ENCODE results near the gene LBHD1. TPM values are rescaled to one million over a fixed set of nuclear protein-coding genes. Genes with fewer than 3 reads are reported as not detected.

The LBHD1 gene
- polyA plus RNA-seq, 1 experiment: 3.2 TPM

GRCh38 chr11:62648967-62649364, 23.1 kb downstream of the LBHD1 start:
- H3K4me3 ChIP-seq (ENCODE audit: low read depth, low read length): no peak overlapping the region
- DNase-seq (ENCODE audit: low read depth, low spot score): no peak
- POLR2A ChIA-PET: interaction anchor here (0.5 to 10.2 kb wide), 3 partner anchors 17 to 120 kb away, joined by 3 to 150 read pairs (median 5); partner anchors contain the start of genes C11orf98, CSKMT and TUT1
- peaks cover 6% of the 10 kb centered on the region; the same call in 1 of the 2 replicates for H3K9me3 ChIP-seq (ENCODE audit: control insufficient read depth, insufficient read depth, low read length)
- CTCF ChIA-PET: interaction anchor here (0.6 kb wide), 1 partner anchor 342 kb away, joined by 3 read pairs; no protein-coding TSS in a partner anchor
- TF ChIP-seq CTCF (IDR thresholded peaks at IDR 0.05; ENCODE audit: low read depth, low read length): no peak
- no peak overlapping the region for H3K27ac ChIP-seq (ENCODE audit: low read depth, low read length)
- no peaks in the 10 kb centered on the region for H3K27me3 ChIP-seq (ENCODE audit: control insufficient read depth, insufficient read depth, low read length)

GRCh38 chr11:62648185-62648966, 23.7 kb downstream of the LBHD1 start:
- Histone ChIP-seq H3K27me3 (ENCODE audit: control insufficient read depth, insufficient read depth, low read length) (no peaks in the 10 kb centered on the region), H3K4me3 (ENCODE audit: low read depth, low read length) (no peak overlapping the region), H3K27ac (ENCODE audit: low read depth, low read length) (no peak overlapping the region), H3K9me3 (ENCODE audit: control insufficient read depth, insufficient read depth, low read length) (peaks cover 6% of the 10 kb centered on the region; the same call in 1 of the 2 replicates)
- DNase-seq (ENCODE audit: low read depth, low spot score): no peak
- CTCF ChIA-PET: no interaction called here
- POLR2A ChIA-PET: interaction anchor here (0.5 to 10.2 kb wide), 3 partner anchors 17 to 121 kb away, joined by 3 to 150 read pairs (median 5); partner anchors contain the start of genes C11orf98, CSKMT and TUT1
- no peak for TF ChIP-seq CTCF (IDR thresholded peaks at IDR 0.05; ENCODE audit: low read depth, low read length)

GRCh38 chr11:62647609-62648005, 24.5 kb downstream of the LBHD1 start:
- Histone ChIP-seq H3K4me3 (ENCODE audit: low read depth, low read length) (no peak overlapping the region), H3K27me3 (ENCODE audit: control insufficient read depth, insufficient read depth, low read length) (no peaks in the 10 kb centered on the region), H3K27ac (ENCODE audit: low read depth, low read length) (no peak overlapping the region), H3K9me3 (ENCODE audit: control insufficient read depth, insufficient read depth, low read length) (peaks cover 6% of the 10 kb centered on the region; the same call in 1 of the 2 replicates)
- no peak for DNase-seq (ENCODE audit: low read depth, low spot score)
- CTCF ChIA-PET: no interaction called here
- POLR2A ChIA-PET: interaction anchor here (10.2 kb wide), 1 partner anchor 18 kb away, joined by 150 read pairs; the partner anchor contains the start of genes C11orf98 and CSKMT
- TF ChIP-seq CTCF (IDR thresholded peaks at IDR 0.05; ENCODE audit: low read depth, low read length): no peak

- no peak for TF ChIP-seq CTCF (IDR thresholded peaks at IDR 0.05; ENCODE audit: low read depth, low read length)
- Histone ChIP-seq H3K27me3 (ENCODE audit: control insufficient read depth, insufficient read depth, low read length) (no peaks in the 10 kb centered on the region), H3K4me3 (ENCODE audit: low read depth, low read length) (peak overlapping the region; percentile 15; the same call in 1 of the 2 replicates), H3K27ac (ENCODE audit: low read depth, low read length) (peak overlapping the region; percentile 47), H3K9me3 (ENCODE audit: control insufficient read depth, insufficient read depth, low read length) (peaks cover 6% of the 10 kb centered on the region; the same call in 1 of the 2 replicates)
- DNase-seq (ENCODE audit: low read depth, low spot score): no peak
- POLR2A ChIA-PET: interaction anchor here (0.6 to 10.2 kb wide), 12 partner anchors 17 to 227 kb away, joined by 3 to 150 read pairs (median 4); partner anchors contain the start of genes B3GAT3, C11orf98, CSKMT and MTA2
- CTCF ChIA-PET: interaction anchor here (0.7 to 1.6 kb wide), 2 partner anchors 18 to 148 kb away, joined by 3 to 9 read pairs; partner anchors contain the start of genes C11orf98 and CSKMT
These were observed 25.1 kb downstream of the LBHD1 start for GRCh38 chr11:62646825-62647608.
